GM23338 (cell line): ENCODE data around the gene LRBA. TPM values are rescaled to one million over a fixed set of nuclear protein-coding genes. Genes with fewer than 3 reads are reported as not detected.

Experiments
- ATAC-seq: fragments of 200-7000 bp; cut with Tn5 transposase; 3 replicates; pipeline ENCODE4 v1.9.1; 2020
- DNase-seq: peaks from one replicate; pipeline ENCODE4 v3.0.0-alpha.2; 2015; ENCODE audit warnings: low spot score
- H2AFZ ChIP-seq: fragments of 200-600 bp; sonication (generic); 2 replicates; pipeline ENCODE4 v1.8.0; 2016; ENCODE audit warnings: antibody characterized with exemption, mild to moderate bottlenecking, moderate library complexity
- H3F3A ChIP-seq: fragments of 200-600 bp; sonication (generic); replicated peaks from 2 replicates; pipeline ENCODE4 v1.8.0; 2017; ENCODE audit warnings: antibody characterized with exemption, mixed run types, low read depth
- H3K27ac ChIP-seq: fragments of 200-600 bp; sonication (generic); 2 replicates; pipeline ENCODE4 v1.6.1; 2016; ENCODE audit warnings: low read depth
- H3K27me3 ChIP-seq: fragments of 200-600 bp; sonication (generic); 2 replicates; pipeline ENCODE4 v1.8.0; 2016; ENCODE audit warnings: mild to moderate bottlenecking, mixed run types, moderate library complexity; ENCODE audit not compliant: insufficient read depth
- H3K36me3 ChIP-seq: fragments of 200-600 bp; sonication (generic); 2 replicates; pipeline ENCODE4 v1.8.0; 2016; ENCODE audit warnings: mild to moderate bottlenecking; ENCODE audit not compliant: insufficient read depth
- H3K4me1 ChIP-seq: fragments of 200-600 bp; sonication (generic); 2 replicates; pipeline ENCODE4 v1.8.0; 2016; ENCODE audit warnings: mild to moderate bottlenecking, moderate library complexity; ENCODE audit not compliant: insufficient read depth
- H3K4me2 ChIP-seq: fragments of 200-600 bp; sonication (generic); 2 replicates; pipeline ENCODE4 v1.7.1; 2017; ENCODE audit warnings: mixed run types
- H3K4me3 ChIP-seq: fragments of 200-600 bp; sonication (generic); 2 replicates; pipeline ENCODE4 v1.6.1; 2016; ENCODE audit warnings: mixed run types
- H3K79me2 ChIP-seq: fragments of 200-600 bp; sonication (generic); replicated peaks from 2 replicates; pipeline ENCODE4 v1.8.0; 2017; ENCODE audit warnings: mild to moderate bottlenecking; ENCODE audit not compliant: insufficient read depth
- H3K9me2 ChIP-seq: fragments of 200-600 bp; sonication (generic); 2 replicates; pipeline ENCODE4 v1.8.0; 2017; ENCODE audit not compliant: insufficient read depth
- H4K20me1 ChIP-seq: fragments of 200-600 bp; sonication (generic); replicated peaks from 2 replicates; pipeline ENCODE4 v1.8.0; 2017; ENCODE audit warnings: mild to moderate bottlenecking; ENCODE audit not compliant: insufficient read depth
- H3K27ac Mint-ChIP-seq: 2 replicates; pipeline ENCODE4 v1.8.0; 2020; ENCODE audit warnings: inconsistent platforms, mild to moderate bottlenecking, moderate library complexity, mixed read lengths
- H3K27me3 Mint-ChIP-seq: 3 replicates; pipeline ENCODE4 v1.8.0; 2022; ENCODE audit warnings: low read depth, mild to moderate bottlenecking, moderate library complexity, mixed read lengths, inconsistent platforms; ENCODE audit not compliant: insufficient read depth, poor library complexity
- H3K36me3 Mint-ChIP-seq: 3 replicates; pipeline ENCODE4 v1.8.0; 2021; ENCODE audit warnings: low read depth, mild to moderate bottlenecking, inconsistent platforms, moderate library complexity, mixed read lengths
- H3K4me1 Mint-ChIP-seq: 3 replicates; pipeline ENCODE4 v1.8.0; 2020; ENCODE audit warnings: mild to moderate bottlenecking, inconsistent platforms, mixed read lengths
- H3K4me3 Mint-ChIP-seq: 3 replicates; pipeline ENCODE4 v1.8.0; 2021; ENCODE audit warnings: moderate library complexity, mild to moderate bottlenecking, inconsistent platforms, mixed read lengths
- H3K9me3 Mint-ChIP-seq: 3 replicates; pipeline ENCODE4 v1.8.0; 2020; ENCODE audit warnings: moderate library complexity, mild to moderate bottlenecking, inconsistent platforms, mixed read lengths
- CREB1 ChIP-seq: fragments of 250-450 bp; sonication (Bioruptor Pico); IDR thresholded peaks from 2 replicates; pipeline ENCODE4 v1.5.0; 2020; ENCODE audit warnings: low read depth, mild to moderate bottlenecking, moderate library complexity
- ETS1 ChIP-seq: IDR thresholded peaks from 2 replicates; pipeline ENCODE4 v1.6.1; 2016; ENCODE audit warnings: antibody characterized with exemption
- EZH2 ChIP-seq: fragments of 200-600 bp; sonication (generic); IDR thresholded peaks from one replicate; pipeline ENCODE4 v1.8.0; 2017; ENCODE audit warnings: antibody characterized with exemption, mild to moderate bottlenecking, low read depth; ENCODE audit not compliant: unreplicated experiment
- EZH2phosphoT487 ChIP-seq: fragments of 200-600 bp; sonication (generic); IDR thresholded peaks from one replicate; pipeline ENCODE4 v1.8.1; 2018; ENCODE audit warnings: antibody characterized with exemption; ENCODE audit not compliant: unreplicated experiment
- JUNB ChIP-seq: IDR thresholded peaks from one replicate; pipeline ENCODE4 v1.6.1; 2016; ENCODE audit warnings: antibody characterized with exemption; ENCODE audit not compliant: unreplicated experiment
- POLR2AphosphoS5 ChIP-seq: IDR thresholded peaks from 2 replicates; pipeline ENCODE4 v1.6.1; 2016; ENCODE audit warnings: antibody characterized with exemption, low read depth
- REST ChIP-seq: IDR thresholded peaks from one replicate; pipeline ENCODE4 v1.6.1; 2018; ENCODE audit warnings: antibody characterized with exemption; ENCODE audit not compliant: unreplicated experiment
- STAT1 ChIP-seq: IDR thresholded peaks from one replicate; pipeline ENCODE4 v1.6.1; 2016; ENCODE audit warnings: antibody characterized with exemption; ENCODE audit not compliant: unreplicated experiment
- ZNF114 ChIP-seq: fragments of 250-450 bp; sonication (Bioruptor Pico); IDR thresholded peaks from 2 replicates; pipeline ENCODE4 v1.5.0; 2020; ENCODE audit warnings: mild to moderate bottlenecking, moderate library complexity
- ZNF331 ChIP-seq: fragments of 250-450 bp; sonication (Bioruptor Pico); IDR thresholded peaks from 2 replicates; pipeline ENCODE4 v1.5.0; 2020; ENCODE audit warnings: low read depth, mild to moderate bottlenecking, moderate library complexity
- ZNF462 ChIP-seq: fragments of 250-450 bp; sonication (Bioruptor Pico); IDR thresholded peaks from 2 replicates; pipeline ENCODE4 v1.5.0; 2020; ENCODE audit warnings: mild to moderate bottlenecking, moderate library complexity
- polyA plus RNA-seq: library from polyadenylated mRNA; unstranded; fragments of >200 nt; fragmentation: Nextera tagmentation; extraction: Ambion mirVana; gene quantifications from 2 replicates; pipeline ENCODE4 v1.2.1, GENCODE V29; 2016
- total RNA-seq: library from RNA; depleted of rRNA; stranded (reverse); fragments of >200 nt; shearing (Covaris generic); gene quantifications from 2 replicates; pipeline ENCODE4 v1.2.3, GENCODE V29; 2014

The LRBA gene
- total and polyA plus RNA-seq, 2 experiments from 2014 or later = 23.3 to 126 TPM

- TF ChIP-seq ETS1 (no peak), POLR2AphosphoS5 (no peak), EZH2phosphoT487 (no peak)
Measured at GRCh38 chr4:150336676-150337412, 678.2 kb downstream of the LRBA start (continued).

GRCh38 chr4:150332961-150333360, 682.1 kb downstream of the LRBA start:
- no peak overlapping the region for H3K4me3 Mint-ChIP-seq
- Histone ChIP-seq H4K20me1 (no peaks in the 10 kb centered on the region), H3K27me3 (no peaks in the 10 kb centered on the region), H3K27ac (no peak overlapping the region), H3K36me3 (no peaks in the 10 kb centered on the region), H3K9me2 (no peaks in the 10 kb centered on the region), H3K4me2 (no peak overlapping the region), H2AFZ (no peak overlapping the region), H3K4me1 (peaks cover 10% of the 10 kb centered on the region), H3K4me3 (no peak overlapping the region), H3F3A (no peaks in the 10 kb centered on the region), H3K79me2 (no peaks in the 10 kb centered on the region)
- H3K27me3 Mint-ChIP-seq = no peaks in the 10 kb centered on the region
- H3K27ac Mint-ChIP-seq = no peak overlapping the region
- ATAC-seq (no peak), DNase-seq (no peak)
- no peaks in the 10 kb centered on the region for H3K36me3 Mint-ChIP-seq
- peaks cover 6% of the 10 kb centered on the region for H3K4me1 Mint-ChIP-seq
- H3K9me3 Mint-ChIP-seq = no peaks in the 10 kb centered on the region
- TF ChIP-seq EZH2phosphoT487 (no peak), REST (no peak), JUNB (no peak), ETS1 (no peak), EZH2 (no peak), ZNF331 (CRISPR knock-in tag) (no peak), CREB1 (no peak), POLR2AphosphoS5 (no peak), ZNF114 (no peak), ZNF462 (CRISPR knock-in tag) (no peak), STAT1 (no peak)
